Kidney (tissue), 14 donors: ENCODE measurements around the gene ABI3BP. TPM values are rescaled to one million over a fixed set of nuclear protein-coding genes. Genes with fewer than 3 reads are reported as not detected.

Experiments used
- DNase-seq, 5 donors: peaks; one replicate each; pipeline ENCODE4 v3.0.0-alpha.2; 2013 to 2020
- FAIRE-seq: peaks from 2 replicates; lab custom pipeline; 2012; peaks lifted over from hg19 to GRCh38; lab: Jason Lieb, UNC
- H3K27ac ChIP-seq, 2 donors: one replicate each; pipeline ENCODE4 v1.7.0; 2013; ENCODE audit warnings: low read depth in 2 of 2, low read length in 2 of 2, inconsistent platforms in 1 of 2
- H3K27me3 ChIP-seq: one replicate; pipeline ENCODE4 v1.7.1; 2013; ENCODE audit warnings: low read length, inconsistent platforms; ENCODE audit not compliant: control insufficient read depth, insufficient read depth
- H3K36me3 ChIP-seq, 3 donors: one replicate each; pipeline versions ENCODE4 v1.7.0 to v1.7.1; 2013; ENCODE audit warnings: low read length in 3 of 3, control low read depth in 1 of 3, inconsistent platforms in 1 of 3; ENCODE audit not compliant: insufficient read depth in 3 of 3, control insufficient read depth in 2 of 3
- H3K4me1 ChIP-seq, 3 donors: one replicate each; pipeline versions ENCODE4 v1.7.0 to v1.7.1; 2013; ENCODE audit warnings: low read length in 3 of 3, inconsistent platforms in 1 of 3, low read depth in 1 of 3; ENCODE audit not compliant: control insufficient read depth in 2 of 3, insufficient read depth in 2 of 3
- H3K4me3 ChIP-seq, 3 donors: one replicate each; pipeline versions ENCODE4 v1.7.0 to v1.8.1; 2013; ENCODE audit warnings: low read length in 3 of 3, control low read depth in 1 of 3, inconsistent platforms in 1 of 3
- H3K9ac ChIP-seq, 3 donors: one replicate each; pipeline versions ENCODE4 v1.7.0 to v1.7.1; 2013; ENCODE audit warnings: low read length in 3 of 3, control low read depth in 1 of 3, inconsistent platforms in 1 of 3
- H3K9me3 ChIP-seq, 3 donors: one replicate each; pipeline versions ENCODE4 v1.7.0 to v1.7.1; 2013; ENCODE audit warnings: low read length in 3 of 3, control low read depth in 1 of 3, inconsistent platforms in 1 of 3; ENCODE audit not compliant: control insufficient read depth in 2 of 3, insufficient read depth in 1 of 3
- intact Hi-C: fragments of 100-400 bp; cut with DNase I; formaldehyde crosslinking; loops from one replicate; pipeline ENCODE4 v1.11.1; 2022
- polyA plus RNA-seq: library from polyadenylated mRNA; stranded (reverse); fragments of 350-450 nt; fragmentation: Illumina TruSeq; extraction: RNeasy Lipid Tissue Mini Kit (QIAGEN cat#74804); gene quantifications from one replicate; pipeline ENCODE4 v1.2.3, GENCODE V29; 2014; ENCODE audit warnings: low read depth, low replicate concordance; ENCODE audit not compliant: insufficient read depth
- total RNA-seq: library from RNA; stranded (reverse); fragmentation: NEBNext Ultra II Directional; extraction: Animal tissue kit (Norgen Biotek cat#: 25700); gene quantifications from one replicate; pipeline ENCODE4 v1.2.1, GENCODE V29; 2021
- TF ChIP-seq, protein P1 (sequence below): IDR thresholded peaks from 3 replicates; pipeline ENCODE4 v1.5.1; 2012; ENCODE audit warnings: mild to moderate bottlenecking, moderate library complexity, borderline replicate concordance; ENCODE audit not compliant: insufficient read depth; ENCODE audit errors: extremely low read depth
- donor health status: control.
- donor health status: control.
- donor health status: control.
- donor health status: control.
- donor health status: control.
- donor health status: DM: yes; HTN: yes; CAD: no.
- donor health status: Normal renal cell carcinoma (clear cell type).

Gene ABI3BP
- total and polyA plus RNA-seq, 2 donors from 2014 or later, result 7.1 to 160 TPM

DNA sequence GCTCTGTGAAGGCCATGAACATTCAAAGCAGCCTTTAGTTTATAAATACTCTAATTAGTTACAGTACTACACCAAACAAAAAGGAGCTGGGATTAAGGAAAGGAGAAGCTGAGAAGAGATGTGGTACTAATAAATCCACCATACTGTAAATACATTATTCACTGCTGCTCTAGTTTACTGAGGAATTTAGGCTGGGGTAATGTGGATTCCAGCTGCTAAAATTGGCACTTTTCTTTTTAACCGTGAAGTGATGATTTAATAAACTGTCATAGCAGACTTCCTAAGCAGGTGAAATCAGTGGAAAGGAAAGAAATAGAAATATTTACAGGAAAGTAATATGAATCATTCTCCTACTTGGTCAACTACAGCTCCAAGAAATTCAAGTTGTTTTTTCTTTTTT is 195.2 kb downstream of the ABI3BP start:
- Histone ChIP-seq H3K4me1 (no peaks in the 10 kb centered on the region), H3K9me3 (no peaks in the 10 kb centered on the region), H3K27ac (no peak overlapping the region), H3K27me3 (no peaks in the 10 kb centered on the region), H3K4me3 (no peak overlapping the region), H3K9ac (no peak overlapping the region), H3K36me3 (no peaks in the 10 kb centered on the region)
- TF ChIP-seq, protein P1, sequence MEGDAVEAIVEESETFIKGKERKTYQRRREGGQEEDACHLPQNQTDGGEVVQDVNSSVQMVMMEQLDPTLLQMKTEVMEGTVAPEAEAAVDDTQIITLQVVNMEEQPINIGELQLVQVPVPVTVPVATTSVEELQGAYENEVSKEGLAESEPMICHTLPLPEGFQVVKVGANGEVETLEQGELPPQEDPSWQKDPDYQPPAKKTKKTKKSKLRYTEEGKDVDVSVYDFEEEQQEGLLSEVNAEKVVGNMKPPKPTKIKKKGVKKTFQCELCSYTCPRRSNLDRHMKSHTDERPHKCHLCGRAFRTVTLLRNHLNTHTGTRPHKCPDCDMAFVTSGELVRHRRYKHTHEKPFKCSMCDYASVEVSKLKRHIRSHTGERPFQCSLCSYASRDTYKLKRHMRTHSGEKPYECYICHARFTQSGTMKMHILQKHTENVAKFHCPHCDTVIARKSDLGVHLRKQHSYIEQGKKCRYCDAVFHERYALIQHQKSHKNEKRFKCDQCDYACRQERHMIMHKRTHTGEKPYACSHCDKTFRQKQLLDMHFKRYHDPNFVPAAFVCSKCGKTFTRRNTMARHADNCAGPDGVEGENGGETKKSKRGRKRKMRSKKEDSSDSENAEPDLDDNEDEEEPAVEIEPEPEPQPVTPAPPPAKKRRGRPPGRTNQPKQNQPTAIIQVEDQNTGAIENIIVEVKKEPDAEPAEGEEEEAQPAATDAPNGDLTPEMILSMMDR, result no peak
- DNase-seq, result no peak
- no peak for FAIRE-seq
- intact Hi-C loops, result no loop called here

DNA sequence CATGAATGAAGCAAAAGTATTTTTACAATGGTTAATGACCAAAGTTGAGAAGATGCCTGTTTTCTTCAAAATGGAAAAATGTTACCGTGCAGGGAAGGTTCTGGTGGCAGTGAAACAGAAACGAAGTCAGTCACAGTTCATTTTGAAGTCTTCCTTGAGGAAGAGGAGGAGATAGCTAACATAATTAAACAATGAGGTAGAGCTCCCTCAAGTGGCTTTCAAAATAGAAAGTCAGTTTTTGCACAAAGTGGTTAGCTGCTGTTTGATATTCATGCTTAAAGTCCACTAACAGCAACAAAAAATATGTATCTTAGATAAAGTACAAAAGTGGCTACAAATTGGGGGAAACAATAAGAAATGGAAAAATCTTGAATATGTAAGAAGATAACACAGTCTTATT is 196.7 kb downstream of the ABI3BP start:
- TF ChIP-seq, protein P1, result peak; percentile 19
- intact Hi-C loops, result no loop called here
- peak in 1 of 5 donors; percentile 30 for DNase-seq
- Histone ChIP-seq H3K4me1 (no peaks in the 10 kb centered on the region), H3K27me3 (no peaks in the 10 kb centered on the region), H3K36me3 (no peaks in the 10 kb centered on the region), H3K9ac (no peak overlapping the region), H3K4me3 (no peak overlapping the region), H3K9me3 (no peaks in the 10 kb centered on the region), H3K27ac (no peak overlapping the region)
- peak; percentile 66 for FAIRE-seq

DNA sequence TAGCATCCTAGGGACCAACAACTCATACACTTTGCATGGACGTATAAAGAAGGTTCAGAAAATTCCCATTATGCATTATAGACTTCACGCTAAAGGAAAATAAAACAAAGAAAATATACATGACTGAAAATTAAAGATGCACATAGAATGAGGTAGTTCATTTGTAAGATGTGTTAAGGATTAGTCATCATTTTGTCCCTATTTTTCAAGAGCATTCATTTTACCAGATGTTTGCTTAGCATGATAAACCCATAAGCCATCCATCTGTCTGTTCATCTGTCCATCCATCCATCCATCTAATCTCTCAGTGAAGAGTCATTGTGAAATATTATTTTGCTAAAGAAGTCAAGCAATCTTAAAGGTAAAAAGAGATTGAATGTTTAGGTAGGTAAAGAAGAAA is 203.6 kb downstream of the ABI3BP start:
- Histone ChIP-seq H3K27ac (no peak overlapping the region), H3K36me3 (no peaks in the 10 kb centered on the region), H3K4me1 (no peaks in the 10 kb centered on the region), H3K27me3 (no peaks in the 10 kb centered on the region), H3K9me3 (peaks cover 0 to 7% (median 0%) of the 10 kb centered on the region in 3 donors), H3K4me3 (no peak overlapping the region), H3K9ac (no peak overlapping the region)
- no peak for FAIRE-seq
- TF ChIP-seq, protein P1, result no peak
- intact Hi-C loops, result no loop called here
- DNase-seq, result no peak

DNA sequence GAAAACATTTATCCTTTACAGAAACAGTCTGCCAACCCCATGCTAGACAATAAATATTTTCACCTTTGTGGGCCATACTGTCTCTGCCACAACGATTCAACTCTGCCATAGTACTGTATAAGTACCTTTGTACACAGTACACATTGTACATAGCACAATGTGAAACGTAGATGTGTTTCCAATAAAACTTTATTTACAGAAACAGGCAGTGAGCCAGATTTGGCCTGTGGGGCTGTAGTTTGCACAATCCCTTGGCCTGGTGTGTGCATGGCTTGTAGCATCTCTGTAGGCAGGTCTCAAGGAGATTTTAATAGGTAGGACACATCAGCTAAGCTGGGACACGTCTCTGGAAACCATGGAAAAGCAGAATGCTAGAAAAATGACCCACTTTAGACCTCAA is 209.6 kb downstream of the ABI3BP start:
- Histone ChIP-seq H3K4me3 (no peak overlapping the region), H3K27ac (no peak overlapping the region), H3K27me3 (no peaks in the 10 kb centered on the region), H3K9ac (no peak overlapping the region), H3K9me3 (peaks cover 0 to 7% (median 0%) of the 10 kb centered on the region in 3 donors), H3K4me1 (no peaks in the 10 kb centered on the region), H3K36me3 (no peaks in the 10 kb centered on the region)
- no peak for FAIRE-seq
- no peak for DNase-seq
- TF ChIP-seq, protein P1, result no peak
- intact Hi-C loops, result no loop called here
